GM12864 (cell line): ENCODE data around the gene SYF2.
"Not testable (repeated sequence)": the region's sequence is repeated elsewhere in the genome, so short reads cannot be mapped to it uniquely, and the experiment has no call there.

Experiments
- DNase-seq: peaks from one replicate; pipeline ENCODE4 v3.0.0-alpha.2; 2011; ENCODE audit warnings: low read depth
- H3K4me3 ChIP-seq: 2 replicates; pipeline ENCODE4 v1.5.1; 2011; ENCODE audit warnings: mild to moderate bottlenecking, low read depth, low read length, control low read depth
- TF ChIP-seq, protein P1 (sequence below): IDR thresholded peaks from 2 replicates; pipeline ENCODE4 v1.5.1; 2011; ENCODE audit warnings: low read depth, mild to moderate bottlenecking, moderate library complexity, low read length, control low read depth, inconsistent platforms; ENCODE audit errors: missing control alignments

Gene SYF2

GRCh38 chr1:25246600-25247023 is 14.3 kb upstream of the SYF2 start:
- TF ChIP-seq, protein P1, sequence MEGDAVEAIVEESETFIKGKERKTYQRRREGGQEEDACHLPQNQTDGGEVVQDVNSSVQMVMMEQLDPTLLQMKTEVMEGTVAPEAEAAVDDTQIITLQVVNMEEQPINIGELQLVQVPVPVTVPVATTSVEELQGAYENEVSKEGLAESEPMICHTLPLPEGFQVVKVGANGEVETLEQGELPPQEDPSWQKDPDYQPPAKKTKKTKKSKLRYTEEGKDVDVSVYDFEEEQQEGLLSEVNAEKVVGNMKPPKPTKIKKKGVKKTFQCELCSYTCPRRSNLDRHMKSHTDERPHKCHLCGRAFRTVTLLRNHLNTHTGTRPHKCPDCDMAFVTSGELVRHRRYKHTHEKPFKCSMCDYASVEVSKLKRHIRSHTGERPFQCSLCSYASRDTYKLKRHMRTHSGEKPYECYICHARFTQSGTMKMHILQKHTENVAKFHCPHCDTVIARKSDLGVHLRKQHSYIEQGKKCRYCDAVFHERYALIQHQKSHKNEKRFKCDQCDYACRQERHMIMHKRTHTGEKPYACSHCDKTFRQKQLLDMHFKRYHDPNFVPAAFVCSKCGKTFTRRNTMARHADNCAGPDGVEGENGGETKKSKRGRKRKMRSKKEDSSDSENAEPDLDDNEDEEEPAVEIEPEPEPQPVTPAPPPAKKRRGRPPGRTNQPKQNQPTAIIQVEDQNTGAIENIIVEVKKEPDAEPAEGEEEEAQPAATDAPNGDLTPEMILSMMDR: no peak
- no peak for DNase-seq
- H3K4me3 ChIP-seq: peak overlapping the region; percentile 67

GRCh38 chr1:25245809-25246599 is 13.7 kb upstream of the SYF2 start:
- TF ChIP-seq, protein P1: no peak
- no peak for DNase-seq
- peak overlapping the region; percentile 67 for H3K4me3 ChIP-seq

DNA sequence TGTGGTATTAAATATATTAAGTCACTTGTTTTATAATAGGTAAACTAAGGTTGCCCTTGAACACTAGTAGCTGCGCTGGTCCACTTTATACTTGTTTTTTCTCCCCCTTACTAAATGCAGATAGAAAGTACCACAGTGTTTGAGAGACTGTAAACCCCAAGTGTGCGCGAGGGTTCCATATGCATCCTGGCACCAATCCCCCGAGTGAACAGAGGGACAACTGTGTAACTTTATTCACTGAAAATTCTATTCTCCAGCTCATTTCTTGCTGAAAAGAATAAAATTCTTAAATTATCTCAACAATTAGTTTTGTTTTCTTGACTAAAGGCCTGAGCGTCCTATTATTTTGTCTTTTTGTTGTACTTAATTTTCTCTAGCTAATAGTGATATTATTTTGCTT is 13.1 kb upstream of the SYF2 start:
- peak overlapping the region; percentile 67; the same call in 1 of the 2 replicates for H3K4me3 ChIP-seq
- TF ChIP-seq, protein P1: no peak

GRCh38 chr1:25243907-25244306 is 11.6 kb upstream of the SYF2 start:
- TF ChIP-seq, protein P1: no peak
- DNase-seq: no peak
- no peak overlapping the region for H3K4me3 ChIP-seq

More for the DNA sequence above, 13.1 kb upstream of the SYF2 start:
- no peak for DNase-seq

- H3K4me3 ChIP-seq: peak overlapping the region; percentile 57
- TF ChIP-seq, protein P1: peak; percentile 77
- peak; percentile 85 for DNase-seq
Observed at GRCh38 chr1:25239681-25240541, 7.6 kb upstream of the SYF2 start.

- no peak for DNase-seq
- TF ChIP-seq, protein P1: no peak
- H3K4me3 ChIP-seq: no peak overlapping the region
Observed at GRCh38 chr1:25238046-25238445, 5.7 kb upstream of the SYF2 start.

- not testable (repeated sequence) for DNase-seq
- H3K4me3 ChIP-seq: peak overlapping the region; percentile 7; the same call in 1 of the 2 replicates
Observed at GRCh38 chr1:25236261-25236660, 4.0 kb upstream of the SYF2 start.

DNA sequence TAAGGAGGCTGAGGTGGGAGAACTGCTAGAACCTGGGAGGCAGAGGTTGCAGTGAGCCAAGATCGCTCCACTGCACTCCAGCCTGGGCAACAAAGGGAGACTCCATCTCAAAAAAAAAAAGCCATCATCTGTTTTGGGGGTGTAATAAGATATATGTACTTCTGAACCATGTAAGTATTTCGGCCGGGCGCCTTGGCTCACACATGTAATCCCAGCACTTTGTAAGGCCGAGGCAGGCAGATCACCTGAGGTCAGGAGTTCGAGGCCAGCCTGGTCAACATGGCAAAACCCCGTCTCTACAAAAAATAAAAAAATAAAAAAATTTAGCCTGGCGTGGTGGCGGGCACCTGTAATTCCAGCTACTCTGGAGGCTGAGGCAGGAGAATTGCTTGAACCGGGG is 3.1 kb upstream of the SYF2 start:
- H3K4me3 ChIP-seq, DNase-seq: not testable (repeated sequence)
